Activated naive CD8-positive, alpha-beta T cell treated with anti-CD3 and anti-CD28 coated beads, Interleukin-2, amount 50 U/mL, for 24 hours (primary cell): ENCODE data around the gene DHX29.

Experiments used
- ATAC-seq: fragments of 150-1000 bp; cut with Tn5 transposase; one replicate; pipeline ENCODE4 v1.10.0; 2021
- DNase-seq: peaks from one replicate; pipeline ENCODE4 v3.0.0; 2021
- H3K27ac Mint-ChIP-seq: one replicate; pipeline ENCODE4 v1.8.0; 2021; ENCODE audit warnings: mild to moderate bottlenecking, mixed read lengths
- H3K27me3 Mint-ChIP-seq: one replicate; pipeline ENCODE4 v1.8.0; 2021; ENCODE audit warnings: mixed read lengths
- H3K36me3 Mint-ChIP-seq: one replicate; pipeline ENCODE4 v1.8.0; 2021; ENCODE audit warnings: low read depth, mixed read lengths
- H3K4me1 Mint-ChIP-seq: one replicate; pipeline ENCODE4 v1.8.0; 2021; ENCODE audit warnings: mixed read lengths
- H3K4me3 Mint-ChIP-seq: one replicate; pipeline ENCODE4 v1.8.0; 2021; ENCODE audit warnings: mild to moderate bottlenecking, moderate library complexity, mixed read lengths
- H3K9me3 Mint-ChIP-seq: one replicate; pipeline ENCODE4 v1.8.0; 2021; ENCODE audit warnings: mixed read lengths

The DHX29 gene

DNA sequence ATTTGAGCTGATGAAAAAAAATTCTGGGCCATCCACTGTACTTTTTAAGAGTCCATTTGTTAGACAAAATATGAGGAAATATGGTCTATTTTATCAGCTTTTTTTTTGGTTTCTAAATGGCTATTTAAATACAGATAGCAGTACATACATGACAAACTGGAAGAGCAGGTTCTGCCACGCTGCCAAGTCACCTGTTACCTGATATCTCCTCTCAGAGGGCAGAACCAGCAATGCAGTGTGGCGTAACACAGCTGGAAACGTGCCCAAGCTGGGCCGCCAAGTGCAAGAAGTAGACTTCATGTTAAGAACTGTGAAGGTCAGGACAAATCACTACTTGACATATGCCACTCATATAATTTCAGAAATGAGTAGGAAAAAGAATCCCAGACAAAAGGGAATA is 88.5 kb downstream of the DHX29 start:
- DNase-seq (no peak), ATAC-seq (no peak)
- H3K27me3 Mint-ChIP-seq: peaks cover 62% of the 10 kb centered on the region
- peaks cover 27% of the 10 kb centered on the region for H3K4me1 Mint-ChIP-seq
- H3K36me3 Mint-ChIP-seq: no peaks in the 10 kb centered on the region
- no peak overlapping the region for H3K27ac Mint-ChIP-seq
- no peaks in the 10 kb centered on the region for H3K9me3 Mint-ChIP-seq
- no peak overlapping the region for H3K4me3 Mint-ChIP-seq

DNA sequence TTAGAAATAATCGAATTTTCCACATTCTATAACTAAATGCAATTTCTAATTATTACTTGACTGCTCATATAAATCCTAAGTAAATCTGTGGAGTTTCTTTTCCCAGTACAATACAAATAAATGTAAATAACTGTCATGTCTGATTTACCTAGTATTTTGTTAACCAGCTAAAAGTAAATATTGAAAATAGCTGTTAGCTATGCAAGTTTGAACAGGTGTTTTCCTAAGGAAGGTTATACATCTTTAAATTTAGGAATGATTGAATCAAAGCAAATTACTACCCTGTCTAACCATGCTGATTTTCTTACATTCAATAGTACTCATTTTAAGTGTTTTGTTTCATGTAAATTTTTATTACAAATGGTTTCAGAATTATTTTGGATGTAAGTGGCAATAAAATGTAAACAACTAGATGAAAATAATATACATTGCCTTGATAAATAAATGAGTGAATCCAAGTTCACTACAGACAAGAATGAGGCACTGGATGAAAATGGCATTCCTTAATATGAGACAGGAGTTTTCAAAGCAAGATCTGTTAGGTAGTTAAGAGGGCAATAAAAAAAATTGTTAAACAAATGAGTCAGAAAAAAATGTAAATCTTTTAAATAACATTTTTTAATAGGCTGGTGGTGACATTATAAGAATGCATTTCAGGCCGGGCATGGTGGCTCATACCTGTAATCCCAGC is 96.2 kb downstream of the DHX29 start:
- H3K4me3 Mint-ChIP-seq: no peak overlapping the region
- no peak overlapping the region for H3K27ac Mint-ChIP-seq
- no peaks in the 10 kb centered on the region for H3K4me1 Mint-ChIP-seq
- no peaks in the 10 kb centered on the region for H3K9me3 Mint-ChIP-seq
- H3K27me3 Mint-ChIP-seq: peaks cover 14% of the 10 kb centered on the region
- DNase-seq: no peak
- H3K36me3 Mint-ChIP-seq: no peaks in the 10 kb centered on the region
- ATAC-seq: no peak
